ENCODE data around the gene AFAP1.

- TF ChIP-seq CTCF (conservative IDR thresholded peaks at IDR 0.05; ENCODE audit: low read length) (no peak), EZH2phosphoT487 (IDR thresholded peaks at IDR 0.05; ENCODE audit: borderline replicate concordance) (no peak)
Measured at GRCh38 chr4:7708981-7709380, 230.7 kb downstream of the AFAP1 start.

All from Loucy (cell line).